GM23248 (cell line): ENCODE measurements around the gene LRCH4.

Experiments used
- EZH2 ChIP-seq: fragments of 200-600 bp; sonication (generic); IDR thresholded peaks from 2 replicates; pipeline ENCODE4 v1.6.1; 2018; ENCODE audit warnings: antibody characterized with exemption, mild to moderate bottlenecking; ENCODE audit not compliant: insufficient read depth, poor library complexity, severe bottlenecking
- EZH2phosphoT487 ChIP-seq: fragments of 200-600 bp; sonication (generic); IDR thresholded peaks from 2 replicates; pipeline ENCODE4 v1.6.1; 2018; ENCODE audit warnings: antibody characterized with exemption, moderate library complexity, mild to moderate bottlenecking, low read depth; ENCODE audit not compliant: insufficient read depth

DNA sequence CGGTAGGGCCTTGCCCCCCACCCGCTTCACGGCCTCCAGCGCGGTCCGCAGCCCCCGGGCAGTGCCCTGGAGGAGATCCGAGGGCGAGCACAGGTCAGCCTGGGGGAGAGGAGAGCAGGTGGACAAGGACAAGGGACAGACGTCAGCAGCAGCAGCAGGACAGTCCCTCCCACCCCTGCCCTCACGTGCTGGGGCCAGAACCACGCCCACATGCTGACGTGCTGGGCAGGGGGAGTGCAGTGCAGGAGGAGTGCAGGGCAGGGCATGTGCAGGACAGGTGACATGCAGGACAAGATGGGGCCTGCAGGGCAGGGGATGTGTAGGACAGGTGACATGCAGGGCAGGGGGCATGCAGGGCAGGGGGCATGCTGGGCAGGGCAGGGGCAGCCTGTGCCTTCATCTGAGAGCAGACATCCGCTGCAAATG, 10.7 kb downstream of the LRCH4 start:
- TF ChIP-seq EZH2, result no peak
- TF ChIP-seq EZH2phosphoT487, result no peak
